Left lung (tissue), 10 donors: Measurements from ENCODE around the gene PDGFC. TPM values are rescaled to one million over a fixed set of nuclear protein-coding genes. Genes with fewer than 3 reads are reported as not detected.
A peak's percentile ranks its signal among the peaks of the same experiment; 100 is the strongest.

Source experiments
- ATAC-seq: fragments of 200-7000 bp; cut with Tn5 transposase; one replicate; pipeline ENCODE4 v1.9.1; 2020; ENCODE audit warnings: moderate library complexity
- DNase-seq, 4 donors: peaks; one replicate each; pipeline ENCODE4 v3.0.0-alpha.2; 2013 to 2020
- H3K27ac ChIP-seq, 2 donors: fragments of 200-600 bp; sonication (generic) in 1 of 2; one replicate each; pipeline versions ENCODE4 v1.5.0 to v1.8.0; 2020 to 2021
- H3K27me3 ChIP-seq, 2 donors: fragments of 200-600 bp; sonication (generic) in 1 of 2; one replicate each; pipeline versions ENCODE4 v1.5.0 to v1.8.0; 2020 to 2021
- H3K36me3 ChIP-seq, 2 donors: fragments of 200-600 bp; sonication (generic) in 1 of 2; one replicate each; pipeline versions ENCODE4 v1.5.0 to v1.8.0; 2020 to 2021
- H3K4me1 ChIP-seq, 2 donors: fragments of 200-600 bp; one replicate each; pipeline ENCODE4 v1.8.0; 2021
- H3K4me3 ChIP-seq, 2 donors: fragments of 200-600 bp; sonication (generic) in 1 of 2; one replicate each; pipeline versions ENCODE4 v1.5.0 to v1.8.0; 2020 to 2021; ENCODE audit warnings: mild to moderate bottlenecking in 1 of 2
- H3K9me3 ChIP-seq, 2 donors: fragments of 200-600 bp; sonication (generic) in 1 of 2; one replicate each; pipeline versions ENCODE4 v1.5.0 to v1.8.0; 2020 to 2021
- intact Hi-C, 2 donors: fragments of 100-400 bp; cut with DNase I; formaldehyde crosslinking; loops; one replicate each; pipeline versions ENCODE4 v1.11.2 to v1.14.2; 2022
- polyA plus RNA-seq, 6 donors: library from polyadenylated mRNA; unstranded; fragments of 120-200 nt; gene quantifications; one replicate each; pipeline ENCODE4 v1.2.1, GENCODE V29; 2013; ENCODE audit not compliant: insufficient read length in 6 of 6
- total RNA-seq, 2 donors: library from RNA; stranded (reverse); fragmentation: NEBNext Ultra II Directional; extraction: Animal tissue kit (Norgen Biotek cat#: 25700); gene quantifications; one replicate each; pipeline ENCODE4 v1.2.1, GENCODE V29; 2021
- TF ChIP-seq, protein P1 (sequence below), 2 donors: fragments of 200-600 bp; sonication (generic) in 1 of 2; IDR thresholded peaks; one replicate each; pipeline versions ENCODE4 v1.5.0 to v1.8.0; 2021; ENCODE audit warnings: antibody characterized with exemption in 2 of 2
- donor health status: DM: no; HTN: yes; CAD: no.
- donor health status: DM: no; HTN: no; CAD: no.

PDGFC gene
- total and polyA plus RNA-seq, 8 donors: 22.4 to 51.6 (median 37.4) TPM

DNA sequence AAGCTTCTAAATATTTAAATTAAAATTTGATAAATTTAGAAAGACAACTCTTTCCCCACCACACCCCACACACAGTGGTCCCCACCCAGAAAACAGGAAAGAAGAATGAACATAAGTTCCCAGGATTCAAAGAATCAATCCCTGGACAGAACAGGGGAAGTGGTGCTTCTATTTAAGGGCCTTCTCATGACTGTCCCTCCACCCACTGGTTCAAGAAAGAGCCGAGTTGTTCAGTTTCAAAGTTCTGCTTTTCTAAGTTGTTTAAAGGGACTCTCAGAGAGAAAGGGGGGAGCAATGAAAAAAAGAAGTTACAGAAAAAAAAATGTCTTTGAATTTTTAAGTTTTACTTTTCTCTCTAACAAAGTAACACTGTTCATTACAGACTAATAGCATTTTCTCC is 195.8 kb downstream of the PDGFC start:
- no peaks in the 10 kb centered on the region for H3K36me3 ChIP-seq
- H3K4me1 ChIP-seq: peaks cover 8 to 19% of the 10 kb centered on the region in 2 donors
- H3K27me3 ChIP-seq: no peaks in the 10 kb centered on the region
- intact Hi-C loops: no loop called here
- ATAC-seq (peak; percentile 18), DNase-seq (no peak)
- no peak overlapping the region for H3K4me3 ChIP-seq
- TF ChIP-seq, protein P1, sequence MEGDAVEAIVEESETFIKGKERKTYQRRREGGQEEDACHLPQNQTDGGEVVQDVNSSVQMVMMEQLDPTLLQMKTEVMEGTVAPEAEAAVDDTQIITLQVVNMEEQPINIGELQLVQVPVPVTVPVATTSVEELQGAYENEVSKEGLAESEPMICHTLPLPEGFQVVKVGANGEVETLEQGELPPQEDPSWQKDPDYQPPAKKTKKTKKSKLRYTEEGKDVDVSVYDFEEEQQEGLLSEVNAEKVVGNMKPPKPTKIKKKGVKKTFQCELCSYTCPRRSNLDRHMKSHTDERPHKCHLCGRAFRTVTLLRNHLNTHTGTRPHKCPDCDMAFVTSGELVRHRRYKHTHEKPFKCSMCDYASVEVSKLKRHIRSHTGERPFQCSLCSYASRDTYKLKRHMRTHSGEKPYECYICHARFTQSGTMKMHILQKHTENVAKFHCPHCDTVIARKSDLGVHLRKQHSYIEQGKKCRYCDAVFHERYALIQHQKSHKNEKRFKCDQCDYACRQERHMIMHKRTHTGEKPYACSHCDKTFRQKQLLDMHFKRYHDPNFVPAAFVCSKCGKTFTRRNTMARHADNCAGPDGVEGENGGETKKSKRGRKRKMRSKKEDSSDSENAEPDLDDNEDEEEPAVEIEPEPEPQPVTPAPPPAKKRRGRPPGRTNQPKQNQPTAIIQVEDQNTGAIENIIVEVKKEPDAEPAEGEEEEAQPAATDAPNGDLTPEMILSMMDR (IDR thresholded peaks at IDR 0.05): no peak
- H3K9me3 ChIP-seq: no peaks in the 10 kb centered on the region
- H3K27ac ChIP-seq: no peak overlapping the region

DNA sequence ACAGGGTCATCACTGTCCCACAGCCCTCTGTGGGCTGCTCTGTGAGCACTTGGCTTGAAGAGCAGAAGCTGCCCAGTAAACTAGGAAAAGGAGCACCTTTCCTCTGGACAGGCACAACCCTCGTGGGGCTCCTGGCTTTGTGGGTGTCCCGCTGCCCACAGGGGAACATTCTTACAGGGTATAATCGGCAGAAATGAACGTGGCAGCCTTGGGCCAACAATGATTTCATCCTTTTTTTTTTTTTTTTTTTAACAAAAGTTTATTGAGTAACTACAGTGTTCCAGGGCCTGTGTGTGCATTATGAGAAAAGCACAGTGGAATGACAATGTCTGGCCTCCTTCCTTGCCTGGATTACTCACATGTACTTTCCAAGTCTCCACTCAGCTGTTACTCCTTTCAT is 197.2 kb downstream of the PDGFC start:
- Histone ChIP-seq H3K4me1 (peaks cover 8 to 19% of the 10 kb centered on the region in 2 donors), H3K27me3 (no peaks in the 10 kb centered on the region), H3K9me3 (no peaks in the 10 kb centered on the region), H3K27ac (no peak overlapping the region), H3K36me3 (no peaks in the 10 kb centered on the region), H3K4me3 (no peak overlapping the region)
- intact Hi-C loops: no loop called here
- TF ChIP-seq, protein P1 (IDR thresholded peaks at IDR 0.05): no peak
- ATAC-seq: peak; percentile 29
- DNase-seq: peak in 1 of 4 donors; percentile 37

DNA sequence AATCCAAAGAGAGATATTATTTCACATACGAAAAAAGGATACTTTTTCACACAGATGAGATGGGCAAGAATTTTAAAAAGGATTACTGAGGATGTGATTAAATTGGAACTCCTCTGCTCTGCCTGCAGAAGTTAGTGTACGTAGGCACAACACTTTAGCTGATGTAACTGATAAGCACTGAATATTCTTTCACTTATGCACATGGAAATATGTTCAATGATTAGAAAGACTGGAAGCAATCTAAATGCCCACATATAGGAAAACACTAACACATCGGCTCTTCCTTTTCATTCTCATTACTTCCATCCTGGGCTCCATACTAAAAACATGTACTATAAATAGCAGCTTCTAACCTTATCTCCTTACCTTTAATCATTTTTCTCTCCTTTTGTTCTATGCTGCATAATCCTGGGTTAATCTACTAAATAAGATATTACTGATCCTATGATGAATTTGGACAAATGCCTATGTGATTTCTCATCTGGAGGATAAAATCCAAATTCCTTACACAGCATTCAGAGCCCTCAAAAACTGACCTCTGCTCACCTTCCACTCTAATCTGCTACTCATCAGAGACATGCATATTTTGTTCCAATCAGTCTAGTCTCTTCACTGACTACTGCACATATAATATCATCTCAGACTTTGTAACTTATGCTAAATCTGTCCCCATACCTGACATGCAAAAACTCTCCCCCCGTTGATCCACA is 197.8 kb downstream of the PDGFC start:
- TF ChIP-seq, protein P1 (IDR thresholded peaks at IDR 0.05): no peak

DNA sequence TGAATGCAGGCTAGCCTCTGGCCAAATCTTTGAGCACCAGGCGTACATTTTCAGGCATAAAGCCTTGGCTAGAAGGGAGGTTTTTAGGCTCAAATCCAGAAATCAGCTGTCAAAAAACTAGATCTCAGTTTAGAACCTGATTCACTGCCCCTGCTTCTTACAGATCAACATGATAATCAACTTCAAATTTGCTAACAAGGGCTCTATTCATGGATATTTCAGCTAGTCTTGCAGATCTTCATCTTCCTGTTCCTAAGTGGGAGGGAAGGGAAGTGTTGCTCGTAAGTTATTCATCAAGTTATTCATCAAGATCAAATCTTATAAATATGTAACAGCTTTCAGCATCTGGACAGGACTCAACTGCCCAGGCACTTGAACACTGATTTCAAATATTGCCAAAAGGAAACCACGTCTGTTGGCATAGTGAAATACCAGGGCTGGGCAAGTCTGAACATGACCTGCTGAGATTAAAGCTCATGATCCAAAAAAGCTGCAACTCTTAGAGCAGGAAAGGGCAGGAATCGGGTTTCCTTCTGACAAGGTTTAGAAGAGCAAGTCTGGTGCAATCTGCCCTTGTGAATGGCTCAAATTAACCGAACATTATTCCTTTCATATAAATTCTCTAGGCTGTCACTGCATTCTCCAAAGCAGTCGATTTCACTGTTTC is 200.3 kb downstream of the PDGFC start:
- intact Hi-C loops: no loop called here
- peak; percentile 91 for ATAC-seq
- peak overlapping the region; percentile 45 to 63 for H3K27ac ChIP-seq

More for the DNA sequence above, 197.8 kb downstream of the PDGFC start:
- no peak overlapping the region for H3K27ac ChIP-seq
- no peaks in the 10 kb centered on the region for H3K27me3 ChIP-seq
- ATAC-seq (no peak), DNase-seq (no peak)
- H3K36me3 ChIP-seq: no peaks in the 10 kb centered on the region
- peaks cover 8 to 15% of the 10 kb centered on the region in 2 donors for H3K4me1 ChIP-seq
- H3K4me3 ChIP-seq: no peak overlapping the region
- intact Hi-C loops: no loop called here
- H3K9me3 ChIP-seq: no peaks in the 10 kb centered on the region

DNA sequence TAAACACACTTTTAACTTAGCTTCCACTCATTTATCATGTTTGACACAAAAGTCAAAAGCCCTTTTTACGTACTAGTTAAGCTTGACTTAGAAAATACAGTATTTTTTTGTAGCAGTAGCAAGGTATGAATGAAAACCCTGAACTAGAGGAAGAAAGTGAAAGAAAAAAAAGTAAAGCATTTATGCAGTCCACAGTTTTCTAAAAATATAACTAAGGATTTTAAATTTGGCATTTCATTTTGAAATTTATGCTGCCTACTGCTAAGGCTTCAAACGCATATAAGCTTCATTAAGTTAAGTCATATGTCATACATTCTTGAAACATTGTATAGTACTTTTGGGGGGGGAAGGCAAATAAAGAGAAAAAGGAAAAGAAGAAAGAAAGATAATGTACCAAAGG is 201.5 kb downstream of the PDGFC start:
- H3K4me3 ChIP-seq: no peak overlapping the region
- DNase-seq (no peak), ATAC-seq (no peak)
- no peaks in the 10 kb centered on the region for H3K27me3 ChIP-seq
- TF ChIP-seq, protein P1 (IDR thresholded peaks at IDR 0.05): no peak
- peaks cover 5 to 8% of the 10 kb centered on the region in 2 donors for H3K4me1 ChIP-seq
- H3K9me3 ChIP-seq: no peaks in the 10 kb centered on the region
- H3K36me3 ChIP-seq: no peaks in the 10 kb centered on the region
- H3K27ac ChIP-seq: no peak overlapping the region
- intact Hi-C loops: no loop called here

More for the DNA sequence above, 200.3 kb downstream of the PDGFC start:
- Histone ChIP-seq H3K27me3 (no peaks in the 10 kb centered on the region), H3K36me3 (no peaks in the 10 kb centered on the region), H3K4me3 (no peak overlapping the region), H3K9me3 (no peaks in the 10 kb centered on the region), H3K4me1 (peaks cover 6 to 8% of the 10 kb centered on the region in 2 donors)
- DNase-seq: peak in 3 of 4 donors; percentile 19 to 33 (median 32)
- TF ChIP-seq, protein P1 (IDR thresholded peaks at IDR 0.05): no peak
